T47D (cell line): ENCODE data around the gene ANO2.

ENCODE experiments used
- DNase-seq, 2 experiments: peaks; one replicate each; pipeline versions ENCODE4 v3.0.0 to v3.0.0-alpha.2; 2011 to 2012; ENCODE audit warnings: low read depth in 1 of 2, low spot score in 1 of 2
- JUND ChIP-seq: IDR thresholded peaks from 2 replicates; pipeline ENCODE4 v1.6.1; 2012; ENCODE audit warnings: low read depth
- in situ Hi-C: cut with HindIII; loops from 2 replicates; pipeline ENCODE4 v1.10.0; 2016; ENCODE audit warnings: low sequenced_read_pairs, low pct_unique_long_range_greater_than_20kb

Gene ANO2

GRCh38 chr12:5784462-5785130, 160.5 kb downstream of the ANO2 start:
- in situ Hi-C loops: no loop called here
- no peak for DNase-seq
- TF ChIP-seq JUND: no peak

- no peak for TF ChIP-seq JUND
- in situ Hi-C loops: no loop called here
- no peak for DNase-seq
Measured at GRCh38 chr12:5783289-5783920, 161.7 kb downstream of the ANO2 start.

GRCh38 chr12:5780536-5780935, 164.5 kb downstream of the ANO2 start:
- no peak for DNase-seq
- no peak for TF ChIP-seq JUND
- in situ Hi-C loops: no loop called here

- no peak for TF ChIP-seq JUND
- in situ Hi-C loops: no loop called here
- DNase-seq: no peak
Measured at GRCh38 chr12:5779401-5779800, 165.7 kb downstream of the ANO2 start.

GRCh38 chr12:5778821-5779220, 166.2 kb downstream of the ANO2 start:
- DNase-seq: no peak
- TF ChIP-seq JUND: no peak
- in situ Hi-C loops: no loop called here

- no peak for TF ChIP-seq JUND
- in situ Hi-C loops: no loop called here
- DNase-seq: no peak
Measured at GRCh38 chr12:5777451-5777850, 167.6 kb downstream of the ANO2 start.

GRCh38 chr12:5776091-5776490, 169.0 kb downstream of the ANO2 start:
- no peak for TF ChIP-seq JUND
- DNase-seq: no peak
- in situ Hi-C loops: no loop called here

- no peak for DNase-seq
- no peak for TF ChIP-seq JUND
- in situ Hi-C loops: no loop called here
Measured at GRCh38 chr12:5773550-5773949, 171.5 kb downstream of the ANO2 start.

- no peak for DNase-seq
- no peak for TF ChIP-seq JUND
- in situ Hi-C loops: no loop called here
Measured at GRCh38 chr12:5771756-5772155, 173.3 kb downstream of the ANO2 start.

GRCh38 chr12:5770727-5771126, 174.3 kb downstream of the ANO2 start:
- no peak for TF ChIP-seq JUND
- DNase-seq: no peak
- in situ Hi-C loops: no loop called here

- no peak for DNase-seq
- TF ChIP-seq JUND: no peak
- in situ Hi-C loops: no loop called here
Measured at GRCh38 chr12:5768581-5769196, 176.4 kb downstream of the ANO2 start.

GRCh38 chr12:5768171-5768570, 176.9 kb downstream of the ANO2 start:
- in situ Hi-C loops: no loop called here
- TF ChIP-seq JUND: no peak
- no peak for DNase-seq

GRCh38 chr12:5758347-5758746, 186.7 kb downstream of the ANO2 start:
- no peak for TF ChIP-seq JUND
- no peak for DNase-seq
- in situ Hi-C loops: no loop called here

- in situ Hi-C loops: no loop called here
- TF ChIP-seq JUND: no peak
- no peak for DNase-seq
Measured at GRCh38 chr12:5756338-5756842, 188.7 kb downstream of the ANO2 start.
